ENCODE results near the gene EFCAB6.

DNA sequence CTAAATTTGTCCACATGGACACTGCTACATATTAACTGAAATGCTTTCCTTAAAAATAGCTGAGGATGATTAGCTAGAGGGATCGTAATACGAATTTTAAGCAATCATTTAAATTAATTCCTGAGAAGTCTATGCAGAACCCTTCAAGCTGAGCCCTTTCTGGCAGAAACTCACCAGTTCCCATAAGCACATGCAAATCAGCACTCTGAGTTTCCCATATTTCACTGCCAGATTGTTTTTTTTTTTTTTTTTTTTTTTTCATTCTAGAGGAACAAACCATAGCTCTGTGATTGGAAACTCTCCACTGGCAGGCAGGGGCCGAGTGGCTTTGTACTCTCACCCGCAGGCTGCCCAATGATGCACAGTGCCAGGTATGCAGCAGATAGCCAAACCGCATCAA lies 145.6 kb downstream of the EFCAB6 start:
- TF ChIP-seq CTCF (IDR thresholded peaks at IDR 0.05) (no peak), POLR2A (IDR thresholded peaks at IDR 0.05; ENCODE audit: low read depth) (no peak)
